CD8-positive, alpha-beta memory T cell (primary cell): ENCODE data around the gene MIPEP. TPM values are rescaled to one million over a fixed set of nuclear protein-coding genes. Genes with fewer than 3 reads are reported as not detected.

Experiments used
- CTCF ChIA-PET: fragments of 350-600 bp; sonication (Branson Sonifier 250); formaldehyde crosslinking; loops from one replicate; lab custom pipeline; 2021; ENCODE audit warnings: antibody characterized with exemption; lab: Charles Lee
- POLR2A ChIA-PET: fragments of 350-600 bp; sonication (Branson Sonifier 250); formaldehyde crosslinking; loops from one replicate; lab custom pipeline; 2021; ENCODE audit warnings: antibody characterized with exemption; lab: Charles Lee
- DNase-seq, 5 donors: peaks; one replicate each; pipeline versions ENCODE4 v3.0.0 to v3.0.0-alpha.2; 2020 to 2022; ENCODE audit warnings: mixed read lengths in 1 of 5
- H3K27ac ChIP-seq: one replicate; pipeline ENCODE4 v1.7.0; 2013; ENCODE audit warnings: low read depth, mild to moderate bottlenecking, low read length, moderate library complexity
- H3K27me3 ChIP-seq: 2 replicates; pipeline ENCODE4 v1.7.0; 2013; ENCODE audit warnings: low read length, mild to moderate bottlenecking; ENCODE audit not compliant: insufficient read depth, poor library complexity, severe bottlenecking
- H3K36me3 ChIP-seq: 2 replicates; pipeline ENCODE4 v1.7.0; 2013; ENCODE audit warnings: mild to moderate bottlenecking, low read length, moderate library complexity; ENCODE audit not compliant: insufficient read depth
- H3K4me1 ChIP-seq: 2 replicates; pipeline ENCODE4 v1.7.0; 2013; ENCODE audit warnings: mild to moderate bottlenecking, low read length, moderate library complexity; ENCODE audit not compliant: insufficient read depth
- H3K4me3 ChIP-seq: 2 replicates; pipeline ENCODE4 v1.7.0; 2013; ENCODE audit warnings: mild to moderate bottlenecking, low read length
- H3K9me3 ChIP-seq: 2 replicates; pipeline ENCODE4 v1.7.0; 2013; ENCODE audit warnings: mild to moderate bottlenecking, low read length
- H3K27ac Mint-ChIP-seq, 8 donors: one replicate each; pipeline ENCODE4 v1.8.0; 2020 to 2021; ENCODE audit warnings: mixed read lengths in 8 of 8, mild to moderate bottlenecking in 6 of 8, inconsistent platforms in 3 of 8, moderate library complexity in 3 of 8
- H3K27me3 Mint-ChIP-seq, 2 donors: one replicate each; pipeline ENCODE4 v1.8.0; 2020 to 2021; ENCODE audit warnings: mixed read lengths in 2 of 2, mild to moderate bottlenecking in 1 of 2, moderate library complexity in 1 of 2
- H3K36me3 Mint-ChIP-seq, 3 donors: one replicate each; pipeline ENCODE4 v1.8.0; 2020 to 2021; ENCODE audit warnings: mixed read lengths in 3 of 3, inconsistent platforms in 1 of 3, mild to moderate bottlenecking in 1 of 3
- H3K4me1 Mint-ChIP-seq, 3 donors: one replicate each; pipeline ENCODE4 v1.8.0; 2020 to 2021; ENCODE audit warnings: mixed read lengths in 3 of 3, inconsistent platforms in 1 of 3, mild to moderate bottlenecking in 1 of 3
- H3K4me3 Mint-ChIP-seq, 7 donors: one replicate each; pipeline ENCODE4 v1.8.0; 2020 to 2021; ENCODE audit warnings: mixed read lengths in 7 of 7, mild to moderate bottlenecking in 6 of 7, moderate library complexity in 4 of 7, inconsistent platforms in 2 of 7
- H3K9me3 Mint-ChIP-seq, 5 donors: one replicate each; pipeline ENCODE4 v1.8.0; 2020 to 2022; ENCODE audit warnings: mixed read lengths in 5 of 5, mild to moderate bottlenecking in 3 of 5, moderate library complexity in 2 of 5, inconsistent platforms in 1 of 5
- polyA plus RNA-seq: library from polyadenylated mRNA; unstranded; fragments of 300-500 nt; fragmentation: Illumina TruSeq; gene quantifications from one replicate; pipeline ENCODE4 v1.2.3, GENCODE V29; 2021
- total RNA-seq, 2 experiments: library from RNA; stranded (reverse); gene quantifications; one replicate each; pipeline ENCODE4 v1.2.3, GENCODE V29; 2021

MIPEP gene
- total and polyA plus RNA-seq, 3 experiments from 2014 or later = 17.9 to 23.7 (median 18.8) TPM

DNA sequence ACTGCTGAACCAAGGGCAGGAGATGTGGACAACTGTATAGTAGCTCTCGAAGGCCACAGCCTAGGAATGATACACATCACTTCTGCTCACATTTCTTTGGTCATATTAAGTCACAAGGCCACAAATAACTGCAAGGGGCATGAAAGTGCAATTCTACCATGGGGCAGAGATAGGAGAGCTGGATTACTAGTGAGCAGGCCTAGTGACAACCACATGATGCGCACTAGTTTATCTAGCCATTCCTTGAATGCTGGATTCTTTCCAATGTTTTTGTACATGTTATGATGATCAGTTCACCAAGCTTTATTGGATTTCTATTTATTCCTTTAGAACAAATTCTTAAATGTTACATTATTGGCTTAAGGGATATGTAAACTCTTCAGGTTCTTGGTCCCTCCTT, 100.7 kb downstream of the MIPEP start:
- Mint-ChIP-seq H3K4me3 (no peak overlapping the region), H3K9me3 (peaks cover 0 to 4% (median 0%) of the 10 kb centered on the region in 5 donors), H3K4me1 (no peaks in the 10 kb centered on the region), H3K27ac (no peak overlapping the region), H3K36me3 (peaks cover 5 to 13% (median 11%) of the 10 kb centered on the region in 3 donors), H3K27me3 (no peaks in the 10 kb centered on the region)
- H3K27ac ChIP-seq = no peak overlapping the region
- ChIA-PET CTCF (no interaction called here), POLR2A (no interaction called here)
- DNase-seq = no peak
- H3K36me3 ChIP-seq = no peaks in the 10 kb centered on the region
- H3K9me3 ChIP-seq = no peaks in the 10 kb centered on the region
- H3K4me1 ChIP-seq = no peaks in the 10 kb centered on the region
- no peak overlapping the region for H3K4me3 ChIP-seq
- no peaks in the 10 kb centered on the region for H3K27me3 ChIP-seq

DNA sequence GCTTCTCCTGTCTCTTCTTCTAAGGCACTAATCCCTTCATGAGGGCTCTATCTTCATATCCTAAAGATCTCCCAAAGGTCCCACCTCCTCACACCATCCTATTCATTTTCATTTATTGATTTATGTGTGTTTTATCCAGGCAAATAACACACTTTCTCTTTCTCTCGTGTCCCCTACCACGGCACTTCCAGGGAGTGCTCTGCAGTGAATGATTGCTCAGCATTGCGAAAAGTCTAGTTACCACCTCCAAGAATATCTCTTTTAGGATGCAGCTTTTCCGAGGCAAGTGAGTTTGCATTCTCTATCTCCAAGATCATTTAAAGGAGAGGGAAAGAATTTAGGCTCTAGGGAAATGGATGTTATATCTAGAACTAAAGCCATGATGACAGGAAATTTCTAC, 101.7 kb downstream of the MIPEP start:
- Mint-ChIP-seq H3K4me3 (no peak overlapping the region), H3K9me3 (peaks cover 0 to 4% (median 0%) of the 10 kb centered on the region in 5 donors), H3K27me3 (no peaks in the 10 kb centered on the region), H3K4me1 (peaks cover 0 to under 1% (median 0%) of the 10 kb centered on the region in 3 donors), H3K36me3 (peaks cover 4 to 8% (median 8%) of the 10 kb centered on the region in 3 donors), H3K27ac (peak overlapping the region in 1 of 8 donors; percentile 69)
- CTCF ChIA-PET = no interaction called here
- POLR2A ChIA-PET = no interaction called here
- Histone ChIP-seq H3K9me3 (no peaks in the 10 kb centered on the region), H3K4me3 (no peak overlapping the region), H3K27me3 (no peaks in the 10 kb centered on the region), H3K27ac (no peak overlapping the region), H3K36me3 (no peaks in the 10 kb centered on the region), H3K4me1 (no peaks in the 10 kb centered on the region)
- no peak for DNase-seq

DNA sequence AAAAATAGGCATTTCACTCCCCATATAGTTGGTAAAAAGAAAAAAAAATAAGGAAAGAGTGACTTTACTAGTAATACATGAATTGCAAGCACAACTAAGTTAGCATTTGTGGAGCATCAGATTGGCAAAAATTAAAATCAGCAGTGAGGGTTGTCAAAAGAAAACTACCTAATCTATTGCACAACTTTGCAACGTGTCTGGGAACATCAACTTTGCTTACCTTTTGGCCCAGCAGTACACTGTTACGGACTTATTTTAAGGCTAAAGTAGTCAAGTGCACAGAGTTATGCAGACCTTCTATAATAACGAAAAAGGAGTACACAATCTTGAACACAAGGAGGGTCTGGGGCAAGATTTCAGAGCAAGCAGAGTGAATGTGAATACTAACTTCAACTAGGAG, 102.6 kb downstream of the MIPEP start:
- Histone ChIP-seq H3K27ac (no peak overlapping the region), H3K27me3 (no peaks in the 10 kb centered on the region), H3K4me3 (no peak overlapping the region), H3K9me3 (no peaks in the 10 kb centered on the region), H3K36me3 (no peaks in the 10 kb centered on the region), H3K4me1 (no peaks in the 10 kb centered on the region)
- Mint-ChIP-seq H3K36me3 (peaks cover 4 to 15% (median 8%) of the 10 kb centered on the region in 3 donors), H3K4me3 (no peak overlapping the region), H3K9me3 (peaks cover 0 to 4% (median 0%) of the 10 kb centered on the region in 5 donors), H3K27me3 (no peaks in the 10 kb centered on the region), H3K4me1 (peaks cover 0 to 5% (median 3%) of the 10 kb centered on the region in 3 donors), H3K27ac (no peak overlapping the region)
- ChIA-PET CTCF (no interaction called here), POLR2A (no interaction called here)
- no peak for DNase-seq

DNA sequence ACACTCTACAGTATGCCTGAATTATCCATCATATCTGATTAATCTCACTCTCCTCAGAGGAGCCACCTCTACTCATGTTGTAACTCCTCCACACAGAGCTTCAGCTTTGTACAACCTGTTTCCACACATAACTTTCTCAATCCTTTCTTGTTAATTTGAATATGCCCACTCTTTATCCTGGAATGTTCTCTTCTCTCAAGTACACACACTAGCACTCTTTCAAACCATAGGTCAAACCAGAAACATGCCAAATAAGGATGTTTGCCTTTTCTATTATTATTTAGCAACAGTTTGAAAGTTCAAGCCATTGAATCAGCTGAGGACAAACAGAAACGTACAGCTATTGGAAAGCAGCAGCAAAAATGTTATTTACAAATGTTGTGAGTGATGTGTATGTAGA, 110.3 kb downstream of the MIPEP start:
- POLR2A ChIA-PET = no interaction called here
- no peak overlapping the region for H3K4me3 ChIP-seq
- peaks cover 6 to 16% (median 9%) of the 10 kb centered on the region in 3 donors for H3K36me3 Mint-ChIP-seq
- CTCF ChIA-PET = no interaction called here
- no peak for DNase-seq
- H3K9me3 Mint-ChIP-seq = peaks cover 0 to 2% (median 0%) of the 10 kb centered on the region in 5 donors
- H3K27me3 ChIP-seq = no peaks in the 10 kb centered on the region
- H3K27ac Mint-ChIP-seq = no peak overlapping the region
- no peaks in the 10 kb centered on the region for H3K9me3 ChIP-seq
- H3K4me1 ChIP-seq = no peaks in the 10 kb centered on the region
- no peaks in the 10 kb centered on the region for H3K27me3 Mint-ChIP-seq
- no peak overlapping the region for H3K4me3 Mint-ChIP-seq
- H3K27ac ChIP-seq = no peak overlapping the region
- H3K36me3 ChIP-seq = no peaks in the 10 kb centered on the region
- H3K4me1 Mint-ChIP-seq = peaks cover 1 to 12% (median 12%) of the 10 kb centered on the region in 3 donors

DNA sequence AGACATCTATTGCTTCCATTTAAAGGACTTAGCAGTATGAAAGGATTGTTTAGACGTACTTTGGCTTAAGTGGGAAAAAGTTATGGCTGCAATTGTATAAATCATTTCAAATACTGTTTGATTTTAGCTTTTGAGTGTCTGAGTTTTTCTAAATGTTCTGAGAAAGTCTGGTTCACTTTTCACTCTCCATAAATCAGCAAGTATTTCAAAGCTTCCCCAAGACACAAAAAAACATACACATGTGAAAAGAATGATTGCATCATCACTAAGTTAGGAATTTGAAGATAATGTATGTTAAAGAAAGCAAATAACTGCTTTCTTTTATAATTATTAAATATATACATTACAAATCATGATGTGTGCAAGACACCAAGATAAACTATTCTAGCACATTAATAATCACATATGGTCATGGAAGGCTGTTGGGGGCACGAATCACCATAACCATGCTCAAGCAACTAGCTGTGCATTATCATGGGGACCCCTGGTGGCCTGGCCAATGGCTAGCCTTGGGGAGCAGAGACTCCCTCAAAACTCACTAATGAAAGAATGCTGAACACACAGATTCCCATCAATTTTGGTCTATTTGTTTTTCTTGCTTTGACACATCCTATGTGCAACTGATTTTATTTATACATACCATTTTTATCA, 111.1 kb downstream of the MIPEP start:
- no peak overlapping the region for H3K4me3 ChIP-seq
- peaks cover 1 to 12% (median 12%) of the 10 kb centered on the region in 3 donors for H3K4me1 Mint-ChIP-seq
- H3K36me3 ChIP-seq = no peaks in the 10 kb centered on the region
- CTCF ChIA-PET = no interaction called here
- DNase-seq = no peak
- H3K27me3 Mint-ChIP-seq = no peaks in the 10 kb centered on the region
- POLR2A ChIA-PET = no interaction called here
- H3K4me3 Mint-ChIP-seq = no peak overlapping the region
- H3K9me3 Mint-ChIP-seq = no peaks in the 10 kb centered on the region
- peaks cover 4 to 16% (median 11%) of the 10 kb centered on the region in 3 donors for H3K36me3 Mint-ChIP-seq
- H3K27ac Mint-ChIP-seq = no peak overlapping the region
- no peak overlapping the region for H3K27ac ChIP-seq
- no peaks in the 10 kb centered on the region for H3K4me1 ChIP-seq
- H3K9me3 ChIP-seq = no peaks in the 10 kb centered on the region
- no peaks in the 10 kb centered on the region for H3K27me3 ChIP-seq

DNA sequence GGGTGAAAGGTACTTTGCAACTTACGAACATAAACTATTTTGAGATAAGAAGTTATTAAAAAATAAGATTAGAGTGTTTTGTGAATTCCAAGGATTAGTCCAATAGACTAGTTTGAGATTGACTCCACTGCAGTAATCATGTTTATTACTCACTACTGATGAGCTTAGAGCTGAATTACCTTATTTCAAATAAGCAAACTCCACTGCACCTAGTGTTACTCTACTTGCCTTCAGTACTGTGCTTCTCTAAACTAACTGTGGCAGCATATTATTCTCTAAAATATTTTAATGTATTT, 111.7 kb downstream of the MIPEP start:
- Histone ChIP-seq H3K27ac (no peak overlapping the region), H3K4me3 (no peak overlapping the region), H3K9me3 (no peaks in the 10 kb centered on the region), H3K36me3 (no peaks in the 10 kb centered on the region), H3K27me3 (no peaks in the 10 kb centered on the region), H3K4me1 (no peaks in the 10 kb centered on the region)
- H3K27ac Mint-ChIP-seq = no peak overlapping the region
- CTCF ChIA-PET = no interaction called here
- H3K4me3 Mint-ChIP-seq = no peak overlapping the region
- peaks cover 0 to 1% of the 10 kb centered on the region in 2 donors for H3K27me3 Mint-ChIP-seq
- peaks cover 4 to 15% (median 11%) of the 10 kb centered on the region in 3 donors for H3K36me3 Mint-ChIP-seq
- POLR2A ChIA-PET = no interaction called here
- DNase-seq = no peak
- no peaks in the 10 kb centered on the region for H3K9me3 Mint-ChIP-seq
- H3K4me1 Mint-ChIP-seq = peaks cover 1 to 12% (median 12%) of the 10 kb centered on the region in 3 donors

DNA sequence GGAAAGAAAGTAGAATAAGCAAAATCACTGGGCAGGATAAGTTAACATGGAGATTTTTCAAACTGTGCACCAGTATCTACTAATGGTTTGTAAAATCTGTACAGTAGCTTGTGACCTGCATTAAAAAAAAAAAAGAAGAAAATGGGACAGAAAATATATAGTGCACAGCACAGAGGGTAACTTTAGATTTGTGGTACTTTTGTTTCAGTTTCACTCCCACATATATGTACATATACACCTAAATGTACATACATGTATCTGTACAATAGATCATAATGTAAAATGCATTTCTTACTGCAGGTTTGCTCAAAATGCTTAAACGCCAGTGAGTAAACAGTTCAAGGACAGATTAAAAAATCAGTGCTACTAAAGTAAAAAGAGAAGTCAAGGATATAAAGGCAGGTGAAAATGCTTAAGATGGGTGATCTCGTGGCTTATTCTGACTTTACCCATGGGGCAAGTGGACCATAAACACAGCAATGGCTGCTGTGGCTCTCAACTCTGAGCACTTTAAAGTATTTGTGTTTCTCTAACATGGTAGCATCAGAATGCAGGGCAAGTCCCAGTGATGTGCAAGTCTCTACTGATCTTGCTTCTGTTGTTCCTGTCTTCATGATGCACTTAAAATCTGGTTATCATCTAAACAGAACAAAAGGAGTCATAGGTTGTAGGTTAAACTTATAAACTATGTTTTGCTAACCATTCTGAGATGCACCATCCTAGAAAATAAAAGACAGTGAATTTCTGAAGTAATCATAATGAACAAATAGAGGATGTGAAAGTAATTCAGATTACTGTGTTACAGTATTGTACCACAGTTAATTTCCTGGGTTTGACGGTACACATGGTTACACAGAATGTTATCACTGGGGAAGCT, 112.3 kb downstream of the MIPEP start:
- H3K4me1 ChIP-seq = no peaks in the 10 kb centered on the region
- no peaks in the 10 kb centered on the region for H3K27me3 ChIP-seq
- Mint-ChIP-seq H3K9me3 (no peaks in the 10 kb centered on the region), H3K4me3 (no peak overlapping the region), H3K27me3 (peaks cover 0 to 1% of the 10 kb centered on the region in 2 donors), H3K27ac (peak overlapping the region in 1 of 8 donors; percentile 26), H3K36me3 (peaks cover 4 to 11% (median 10%) of the 10 kb centered on the region in 3 donors), H3K4me1 (peaks cover 1 to 9% (median 7%) of the 10 kb centered on the region in 3 donors)
- no peak overlapping the region for H3K27ac ChIP-seq
- ChIA-PET CTCF (no interaction called here), POLR2A (no interaction called here)
- no peak for DNase-seq
- no peak overlapping the region for H3K4me3 ChIP-seq
- no peaks in the 10 kb centered on the region for H3K9me3 ChIP-seq
- H3K36me3 ChIP-seq = no peaks in the 10 kb centered on the region

DNA sequence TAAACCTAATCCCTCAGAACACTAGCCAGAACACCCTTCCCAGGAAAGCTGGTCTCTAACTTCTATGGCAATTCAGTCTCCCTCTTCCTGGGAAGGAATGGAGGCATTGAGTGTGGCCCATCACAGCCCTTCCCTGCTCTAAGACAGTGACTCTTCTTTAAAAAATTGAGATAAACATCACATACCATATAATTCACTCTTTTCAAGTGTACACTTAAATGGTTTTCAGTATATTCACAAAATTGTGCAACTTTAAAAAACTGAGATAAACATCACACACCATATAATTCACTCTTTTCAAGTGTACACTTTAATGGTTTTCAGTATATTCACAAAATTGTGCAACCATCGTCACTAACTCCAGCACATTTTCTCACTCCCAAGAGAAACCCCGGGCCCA, 116.5 kb downstream of the MIPEP start:
- Mint-ChIP-seq H3K27me3 (peaks cover 0 to 1% of the 10 kb centered on the region in 2 donors), H3K9me3 (no peaks in the 10 kb centered on the region), H3K27ac (no peak overlapping the region), H3K36me3 (peaks cover 5 to 13% (median 6%) of the 10 kb centered on the region in 3 donors), H3K4me3 (no peak overlapping the region), H3K4me1 (peaks cover 0 to 12% (median 0%) of the 10 kb centered on the region in 3 donors)
- Histone ChIP-seq H3K27ac (no peak overlapping the region), H3K4me3 (no peak overlapping the region), H3K36me3 (no peaks in the 10 kb centered on the region), H3K4me1 (no peaks in the 10 kb centered on the region), H3K9me3 (no peaks in the 10 kb centered on the region), H3K27me3 (no peaks in the 10 kb centered on the region)
- no peak for DNase-seq
- CTCF ChIA-PET = no interaction called here
- POLR2A ChIA-PET = no interaction called here
